ENCODE data around the gene ONECUT1.

DNA sequence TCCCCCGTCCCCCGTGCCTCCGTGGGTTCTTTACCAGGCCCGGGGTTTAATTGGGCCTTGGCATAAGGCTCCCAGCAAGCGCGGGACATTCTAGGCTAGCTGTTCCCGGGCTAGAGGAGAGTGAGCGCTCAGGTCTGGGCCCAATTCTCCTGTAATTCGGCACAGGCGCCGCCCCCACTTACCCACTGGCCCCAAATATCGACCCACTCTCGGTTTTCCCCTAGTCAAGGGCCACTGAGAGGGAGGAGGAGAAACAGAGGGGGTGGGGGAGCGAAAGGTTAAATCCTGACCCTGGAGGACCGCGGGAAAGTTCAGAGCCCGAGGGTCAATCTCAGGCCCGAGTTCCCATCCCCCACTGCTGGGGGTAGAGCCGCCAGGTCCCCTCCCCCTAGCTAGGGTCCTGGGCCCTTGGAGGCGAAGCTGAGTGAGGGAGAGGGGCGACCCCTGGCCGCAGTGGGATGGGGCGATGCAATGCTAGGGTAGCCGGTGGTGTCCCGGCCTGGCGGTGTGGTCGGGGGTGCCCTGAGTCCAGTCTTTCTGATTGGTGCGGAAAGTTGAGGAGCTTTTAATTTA lies 8.5 kb upstream of the ONECUT1 start:
- TF ChIP-seq ZNF274 (IDR thresholded peaks at IDR 0.05; ENCODE audit: low read depth, low read length) (no peak), YY1 (IDR thresholded peaks at IDR 0.05; ENCODE audit: insufficient read depth, insufficient read length) (no peak)
